Measurements from ENCODE around the gene KDF1. TPM values are rescaled to one million over a fixed set of nuclear protein-coding genes. Genes with fewer than 3 reads are reported as not detected.

KDF1 gene
- total RNA-seq, 2 experiments from 2014 or later, result 0.18 to 0.27 TPM

GRCh38 chr1:26986658-26987057, 26.4 kb upstream of the KDF1 start:
- H3K27me3 Mint-ChIP-seq, result peaks cover 29% of the 10 kb centered on the region
- no peaks in the 10 kb centered on the region for H3K36me3 Mint-ChIP-seq (ENCODE audit: low read depth)
- no peaks in the 10 kb centered on the region for H3K9me3 Mint-ChIP-seq
- CTCF ChIA-PET, result interaction anchor here (1.1 to 2.5 kb wide), 6 partner anchors 11 to 59 kb away, joined by 3 to 19 read pairs (median 5); partner anchors contain the start of gene KDF1
- no peak overlapping the region for H3K27ac Mint-ChIP-seq
- ATAC-seq, result no peak
- no peak for TF ChIP-seq CTCF (IDR thresholded peaks at IDR 0.05)
- DNase-seq, result no peak
- POLR2A ChIA-PET, result interaction anchor here (0.6 to 1.6 kb wide), 2 partner anchors 10 to 19 kb away, joined by 3 to 4 read pairs; no protein-coding TSS in a partner anchor
- intact Hi-C loops (cut with micrococcal nuclease), result no loop called here
- H3K4me3 Mint-ChIP-seq, result no peak overlapping the region
- H3K4me1 Mint-ChIP-seq (ENCODE audit: low read depth), result peaks cover 7% of the 10 kb centered on the region

GRCh38 chr1:26984291-26984690, 24.0 kb upstream of the KDF1 start:
- ATAC-seq (no peak), DNase-seq (no peak)
- peaks cover 24% of the 10 kb centered on the region for H3K27me3 Mint-ChIP-seq
- H3K9me3 Mint-ChIP-seq, result no peaks in the 10 kb centered on the region
- CTCF ChIA-PET, result interaction anchor here (1.2 to 3.1 kb wide), 3 partner anchors 10 to 60 kb away, joined by 3 to 9 read pairs (median 4); partner anchors contain the start of gene TRNP1
- no peak overlapping the region for H3K4me3 Mint-ChIP-seq
- H3K36me3 Mint-ChIP-seq (ENCODE audit: low read depth), result no peaks in the 10 kb centered on the region
- POLR2A ChIA-PET, result interaction anchor here (0.6 to 0.9 kb wide), 3 partner anchors 20 to 62 kb away, joined by 3 read pairs; no protein-coding TSS in a partner anchor
- TF ChIP-seq CTCF (IDR thresholded peaks at IDR 0.05), result no peak
- H3K27ac Mint-ChIP-seq, result no peak overlapping the region
- peaks cover 3% of the 10 kb centered on the region for H3K4me1 Mint-ChIP-seq (ENCODE audit: low read depth)
- intact Hi-C loops (cut with micrococcal nuclease), result no loop called here

- Mint-ChIP-seq H3K27ac (no peak overlapping the region), H3K27me3 (peaks cover 24% of the 10 kb centered on the region), H3K36me3 (ENCODE audit: low read depth) (no peaks in the 10 kb centered on the region), H3K4me1 (ENCODE audit: low read depth) (peaks cover 3% of the 10 kb centered on the region), H3K4me3 (no peak overlapping the region), H3K9me3 (no peaks in the 10 kb centered on the region)
- ATAC-seq, result no peak
- TF ChIP-seq CTCF (IDR thresholded peaks at IDR 0.05), result no peak
- POLR2A ChIA-PET, result interaction anchor here (0.8 to 0.9 kb wide), 2 partner anchors 20 to 62 kb away, joined by 3 read pairs; no protein-coding TSS in a partner anchor
- CTCF ChIA-PET, result interaction anchor here (1.2 to 3.1 kb wide), 3 partner anchors 10 to 60 kb away, joined by 3 to 9 read pairs (median 4); partner anchors contain the start of gene TRNP1
- no peak for DNase-seq
- intact Hi-C loops (cut with micrococcal nuclease), result no loop called here
Measured at GRCh38 chr1:26983863-26984262, 23.6 kb upstream of the KDF1 start.

GRCh38 chr1:26981146-26981846, 21.0 kb upstream of the KDF1 start:
- TF ChIP-seq CTCF (IDR thresholded peaks at IDR 0.05), result no peak
- Mint-ChIP-seq H3K4me1 (ENCODE audit: low read depth) (peaks cover 3% of the 10 kb centered on the region), H3K27me3 (peaks cover 22% of the 10 kb centered on the region), H3K4me3 (no peak overlapping the region), H3K36me3 (ENCODE audit: low read depth) (no peaks in the 10 kb centered on the region), H3K27ac (no peak overlapping the region), H3K9me3 (no peaks in the 10 kb centered on the region)
- ATAC-seq (no peak), DNase-seq (no peak)
- POLR2A ChIA-PET, result interaction anchor here (0.6 to 0.7 kb wide), 2 partner anchors 71 to 160 kb away, joined by 3 read pairs; no protein-coding TSS in a partner anchor
- CTCF ChIA-PET, result interaction anchor here (1.2 to 3.1 kb wide), 3 partner anchors 14 to 17 kb away, joined by 3 to 9 read pairs (median 6); no protein-coding TSS in a partner anchor
- intact Hi-C loops (cut with micrococcal nuclease), result no loop called here

- Mint-ChIP-seq H3K36me3 (ENCODE audit: low read depth) (no peaks in the 10 kb centered on the region), H3K4me3 (no peak overlapping the region), H3K27ac (no peak overlapping the region), H3K4me1 (ENCODE audit: low read depth) (peaks cover under 1% of the 10 kb centered on the region), H3K27me3 (peaks cover 12% of the 10 kb centered on the region), H3K9me3 (no peaks in the 10 kb centered on the region)
- ATAC-seq (no peak), DNase-seq (no peak)
- intact Hi-C loops (cut with micrococcal nuclease), result no loop called here
- CTCF ChIA-PET, result interaction anchor here (1.0 kb wide), 1 partner anchor 19 kb away, joined by 4 read pairs; no protein-coding TSS in a partner anchor
- POLR2A ChIA-PET, result no interaction called here
- TF ChIP-seq CTCF (IDR thresholded peaks at IDR 0.05), result no peak
Measured at GRCh38 chr1:26978901-26979300, 18.6 kb upstream of the KDF1 start.
